Activated B cell treated with CpG ODN at 0.5 μM for 24 hours (primary cell): ENCODE results near the gene NBAS. TPM values are rescaled to one million over a fixed set of nuclear protein-coding genes. Genes with fewer than 3 reads are reported as not detected.

Experiments
- ATAC-seq: fragments of 200-7000 bp; cut with Tn5 transposase; one replicate; pipeline ENCODE4 v1.10.0; 2021; ENCODE audit warnings: low read depth, mild to moderate bottlenecking, moderate library complexity
- CTCF ChIA-PET: fragments of 350-600 bp; sonication (Branson Sonifier 250); formaldehyde crosslinking; loops from one replicate; lab custom pipeline; 2021; ENCODE audit warnings: antibody characterized with exemption; lab: Charles Lee
- POLR2A ChIA-PET: fragments of 350-600 bp; sonication (Branson Sonifier 250); formaldehyde crosslinking; loops from one replicate; lab custom pipeline; 2021; ENCODE audit warnings: antibody characterized with exemption; lab: Charles Lee
- DNase-seq: peaks from one replicate; pipeline ENCODE4 v3.0.0; 2022
- H3K27ac Mint-ChIP-seq: one replicate; pipeline ENCODE4 v1.8.0; 2020; ENCODE audit warnings: mixed read lengths
- H3K27me3 Mint-ChIP-seq: one replicate; pipeline ENCODE4 v1.8.0; 2021; ENCODE audit warnings: mixed read lengths
- H3K36me3 Mint-ChIP-seq: one replicate; pipeline ENCODE4 v1.8.0; 2021; ENCODE audit warnings: low read depth, mixed read lengths
- H3K4me1 Mint-ChIP-seq: one replicate; pipeline ENCODE4 v1.8.0; 2021; ENCODE audit warnings: mixed read lengths
- H3K4me3 Mint-ChIP-seq: one replicate; pipeline ENCODE4 v1.8.0; 2020; ENCODE audit warnings: mild to moderate bottlenecking, mixed read lengths
- H3K9me3 Mint-ChIP-seq: one replicate; pipeline ENCODE4 v1.8.0; 2020; ENCODE audit warnings: mixed read lengths
- CTCF ChIP-seq: fragments of 200-600 bp; IDR thresholded peaks from one replicate; pipeline ENCODE4 v1.8.0; 2022; ENCODE audit warnings: antibody characterized with exemption, mild to moderate bottlenecking
- intact Hi-C: fragments of 100-400 bp; cut with micrococcal nuclease; formaldehyde crosslinking; loops from one replicate; pipeline ENCODE4 v1.15.1; 2024
- total RNA-seq: library from RNA; stranded (reverse); gene quantifications from 2 replicates; pipeline ENCODE4 v1.2.3, GENCODE V29; 2022

Gene NBAS
- total RNA-seq, 1 donor from 2014 or later, result 40.1 TPM

DNA sequence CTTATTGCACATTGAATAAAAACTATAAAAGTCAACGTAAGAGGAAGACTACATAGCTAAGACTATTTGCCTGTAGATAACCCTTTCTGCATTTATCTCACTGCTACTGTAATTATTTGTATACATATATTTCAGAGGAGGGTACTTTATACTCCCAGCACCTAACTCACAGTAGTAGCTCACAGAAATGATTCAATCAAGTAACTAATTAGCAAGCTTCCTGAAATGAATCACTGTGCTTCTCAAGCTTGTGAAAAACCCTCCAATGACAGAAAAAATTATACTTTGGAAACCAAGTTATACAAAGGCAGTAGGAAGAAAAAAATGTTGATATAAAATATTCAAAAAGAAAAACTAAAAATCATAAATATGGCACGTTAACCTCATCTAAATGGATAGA lies 124.9 kb downstream of the NBAS start:
- H3K9me3 Mint-ChIP-seq, result no peaks in the 10 kb centered on the region
- ChIA-PET CTCF (no interaction called here), POLR2A (no interaction called here)
- intact Hi-C loops, result no loop called here
- no peak overlapping the region for H3K4me3 Mint-ChIP-seq
- DNase-seq (no peak), ATAC-seq (no peak)
- H3K36me3 Mint-ChIP-seq, result peaks cover 26% of the 10 kb centered on the region
- H3K27ac Mint-ChIP-seq, result no peak overlapping the region
- no peak for TF ChIP-seq CTCF
- no peaks in the 10 kb centered on the region for H3K4me1 Mint-ChIP-seq
- H3K27me3 Mint-ChIP-seq, result no peaks in the 10 kb centered on the region

DNA sequence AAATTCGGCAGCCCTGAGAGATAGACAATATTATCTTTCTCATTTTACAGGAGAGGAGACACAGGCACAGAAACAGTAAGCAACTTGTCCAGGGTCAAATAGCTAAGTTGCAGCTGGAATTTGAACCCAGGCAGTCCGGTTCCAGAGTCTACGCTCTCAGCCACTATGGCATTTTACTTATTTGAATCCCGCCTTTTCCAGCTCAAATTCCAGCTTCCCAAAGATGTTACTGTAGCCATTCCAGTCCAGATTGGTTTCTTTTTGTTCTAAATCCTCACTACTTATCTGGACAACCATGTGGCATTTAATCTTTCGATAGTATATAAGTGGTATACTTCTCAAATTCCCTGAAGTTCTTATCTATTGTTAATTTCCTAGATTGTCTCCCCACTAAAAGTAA lies 125.7 kb downstream of the NBAS start:
- POLR2A ChIA-PET, result no interaction called here
- H3K27ac Mint-ChIP-seq, result no peak overlapping the region

GRCh38 chr2:15432642-15433256 lies 128.4 kb downstream of the NBAS start:
- ATAC-seq (no peak), DNase-seq (no peak)
- ChIA-PET CTCF (no interaction called here), POLR2A (no interaction called here)
- H3K36me3 Mint-ChIP-seq, result peaks cover 21% of the 10 kb centered on the region
- no peaks in the 10 kb centered on the region for H3K27me3 Mint-ChIP-seq
- no peaks in the 10 kb centered on the region for H3K4me1 Mint-ChIP-seq
- intact Hi-C loops, result no loop called here
- no peaks in the 10 kb centered on the region for H3K9me3 Mint-ChIP-seq
- H3K4me3 Mint-ChIP-seq, result no peak overlapping the region
- H3K27ac Mint-ChIP-seq, result no peak overlapping the region
- no peak for TF ChIP-seq CTCF

More for the DNA sequence above, 125.7 kb downstream of the NBAS start:
- H3K4me1 Mint-ChIP-seq, result no peaks in the 10 kb centered on the region
- H3K9me3 Mint-ChIP-seq, result no peaks in the 10 kb centered on the region
- no peak for TF ChIP-seq CTCF
- no peaks in the 10 kb centered on the region for H3K27me3 Mint-ChIP-seq
- H3K36me3 Mint-ChIP-seq, result peaks cover 28% of the 10 kb centered on the region
- intact Hi-C loops, result no loop called here
- CTCF ChIA-PET, result no interaction called here
- no peak overlapping the region for H3K4me3 Mint-ChIP-seq
- DNase-seq (no peak), ATAC-seq (no peak)

DNA sequence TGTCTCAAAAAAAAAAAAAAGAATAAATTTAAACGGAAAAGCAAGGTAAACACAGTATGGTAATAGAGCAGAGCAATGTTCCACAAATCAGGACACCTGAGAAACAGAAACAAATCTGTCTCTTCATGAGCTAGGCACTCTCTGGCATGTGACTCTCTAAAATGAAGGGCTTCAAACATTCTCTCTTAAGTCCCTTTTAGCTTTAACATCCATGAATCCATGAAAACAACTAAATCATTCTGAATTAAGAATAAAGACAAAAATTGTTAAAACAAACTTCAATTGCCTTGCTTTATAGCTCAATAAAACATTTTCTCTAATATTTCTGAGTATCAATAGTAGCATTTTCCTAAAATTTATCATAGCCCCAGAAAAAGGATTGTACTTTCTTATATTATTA lies 132.1 kb downstream of the NBAS start:
- no peak for TF ChIP-seq CTCF

DNA sequence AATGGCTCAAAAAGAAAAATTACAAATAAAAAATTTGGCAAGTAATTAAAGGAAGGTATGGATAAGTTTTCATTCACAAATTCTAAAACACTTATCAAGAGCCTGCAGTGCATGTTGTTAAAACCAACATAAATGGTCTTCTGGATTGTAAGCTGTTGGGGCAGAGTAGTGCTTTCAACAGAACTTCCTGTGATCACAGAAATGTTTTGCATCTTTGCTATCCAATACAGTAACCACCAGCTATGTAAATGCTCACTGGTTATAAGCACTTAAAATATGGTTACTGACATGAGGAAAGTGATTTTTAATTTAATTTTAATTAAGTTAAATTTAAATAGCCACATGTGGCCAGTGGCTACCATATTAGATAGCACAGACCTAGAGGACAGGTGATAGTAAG lies 133.1 kb downstream of the NBAS start:
- Mint-ChIP-seq H3K27ac (no peak overlapping the region), H3K27me3 (no peaks in the 10 kb centered on the region), H3K4me3 (no peak overlapping the region), H3K4me1 (no peaks in the 10 kb centered on the region), H3K36me3 (peaks cover 34% of the 10 kb centered on the region), H3K9me3 (no peaks in the 10 kb centered on the region)
- ATAC-seq, result no peak
- intact Hi-C loops, result no loop called here
- CTCF ChIA-PET, result no interaction called here
- POLR2A ChIA-PET, result no interaction called here
- no peak for DNase-seq
- TF ChIP-seq CTCF, result no peak

More for the DNA sequence above, 132.1 kb downstream of the NBAS start:
- ATAC-seq, result no peak
- H3K36me3 Mint-ChIP-seq, result peaks cover 36% of the 10 kb centered on the region
- intact Hi-C loops, result no loop called here
- no peaks in the 10 kb centered on the region for H3K4me1 Mint-ChIP-seq
- DNase-seq, result no peak
- no peaks in the 10 kb centered on the region for H3K9me3 Mint-ChIP-seq
- no peak overlapping the region for H3K4me3 Mint-ChIP-seq
- ChIA-PET POLR2A (no interaction called here), CTCF (no interaction called here)
- no peak overlapping the region for H3K27ac Mint-ChIP-seq
- no peaks in the 10 kb centered on the region for H3K27me3 Mint-ChIP-seq
